ENCODE results near the gene BCL7A.
A peak's percentile ranks its signal among the peaks of the same experiment; 100 is the strongest.
"Not testable (repeated sequence)": the region's sequence is repeated elsewhere in the genome, so short reads cannot be mapped to it uniquely, and the experiment has no call there.

The BCL7A gene

DNA sequence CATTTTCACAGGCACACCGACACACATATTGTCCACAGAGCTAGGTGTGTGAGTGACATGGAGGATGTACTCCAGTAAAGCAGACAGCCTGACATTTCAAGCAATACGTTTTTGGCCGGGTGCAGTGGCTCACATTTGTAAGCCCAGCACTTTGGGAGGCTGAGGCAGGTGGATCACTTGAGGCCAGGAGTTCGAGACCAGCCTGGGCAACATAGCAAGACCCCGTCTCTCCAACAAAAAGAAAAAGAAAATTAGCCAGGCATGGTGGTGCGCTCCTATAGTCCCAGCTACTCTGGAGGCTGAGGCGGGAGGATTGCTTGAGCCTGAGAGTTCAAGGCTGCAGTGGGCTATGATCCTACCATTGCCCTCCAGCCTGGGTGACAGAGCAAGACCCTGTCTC lies 34.7 kb downstream of the BCL7A start:
- DNase-seq: not testable (repeated sequence)

DNA sequence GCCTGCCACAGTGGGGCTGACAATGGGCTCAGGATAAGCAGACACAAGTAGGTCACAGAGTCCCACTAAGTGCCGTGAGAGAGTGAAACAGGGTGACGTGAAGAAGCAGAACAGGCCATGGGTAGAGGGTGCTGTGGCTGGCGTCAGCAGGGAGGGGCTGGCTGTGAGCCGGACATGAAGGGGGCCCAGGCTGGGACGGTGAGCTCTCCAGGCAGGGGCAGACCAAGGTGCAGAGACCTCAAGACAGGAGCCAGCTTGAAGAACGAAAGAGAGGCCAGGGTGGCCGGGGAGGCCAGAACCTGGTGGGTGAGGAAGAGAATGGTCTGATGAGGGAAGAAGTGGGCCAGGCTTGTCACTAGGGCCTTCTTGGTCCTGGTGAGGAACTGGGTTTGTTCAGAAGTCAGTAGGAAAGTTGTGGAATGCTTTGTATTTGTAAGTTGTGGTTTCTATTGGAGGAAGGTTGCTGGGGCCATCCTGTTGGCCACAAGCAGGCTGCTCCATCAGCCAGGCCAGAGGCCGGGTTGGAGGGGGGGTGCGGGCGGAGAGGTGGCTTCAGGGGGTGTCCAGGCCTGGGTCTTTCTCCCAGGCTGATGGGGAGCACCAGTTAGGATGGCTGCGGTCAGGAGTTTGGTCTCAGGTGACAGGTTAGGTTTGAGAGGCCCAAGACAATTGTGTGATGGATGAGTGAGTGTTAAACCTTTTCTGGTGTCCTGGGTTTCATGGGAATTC lies 35.5 kb downstream of the BCL7A start:
- no peak for DNase-seq

DNA sequence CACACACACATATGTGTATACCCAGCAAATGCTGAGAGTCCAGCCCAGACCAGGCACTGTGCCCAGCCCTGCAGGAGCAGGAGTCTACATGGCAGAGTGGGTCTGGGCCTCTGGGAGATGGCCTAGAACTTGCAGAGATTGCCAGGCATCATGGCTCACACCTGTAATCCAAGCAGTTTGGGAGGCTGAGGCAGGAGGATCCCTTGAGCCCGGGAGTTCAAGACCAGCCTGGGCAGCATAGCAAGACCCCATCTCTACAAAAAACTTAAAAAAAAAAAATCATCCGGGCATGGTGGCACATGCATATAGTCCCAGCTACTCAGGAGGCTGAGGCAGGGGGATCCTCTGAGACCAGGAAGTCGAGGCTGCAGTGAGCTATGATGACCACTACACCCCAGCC lies 36.1 kb downstream of the BCL7A start:
- no peak for DNase-seq

DNA sequence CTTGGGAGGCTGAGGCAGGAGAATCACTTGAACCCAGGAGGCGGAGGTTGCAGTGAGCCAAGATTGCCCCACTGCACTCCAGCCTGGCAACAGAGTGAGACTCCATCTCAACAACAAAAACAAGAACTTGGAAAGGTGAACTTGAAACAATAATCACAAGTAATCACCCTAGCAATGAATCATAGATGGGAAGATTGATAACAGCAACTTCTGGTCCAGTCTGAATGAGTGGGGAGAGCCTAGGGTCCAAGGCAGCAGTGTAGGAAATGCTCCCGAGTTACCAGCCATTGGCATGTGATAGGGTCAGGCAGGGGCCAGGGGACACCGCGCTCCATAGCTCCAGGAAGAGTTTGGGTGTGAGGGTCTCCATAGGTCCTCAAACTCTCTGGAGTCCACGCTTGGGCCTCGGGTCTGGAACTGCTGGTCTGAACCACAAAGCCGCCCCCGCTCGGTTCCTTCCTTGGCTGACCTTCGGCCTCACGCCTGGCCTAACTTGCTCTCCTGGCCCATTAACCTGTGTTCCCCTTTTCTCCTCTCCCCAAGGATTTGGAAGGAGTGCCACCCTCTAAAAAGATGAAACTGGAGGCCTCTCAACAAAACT lies 37.0 kb downstream of the BCL7A start:
- no peak for DNase-seq

DNA sequence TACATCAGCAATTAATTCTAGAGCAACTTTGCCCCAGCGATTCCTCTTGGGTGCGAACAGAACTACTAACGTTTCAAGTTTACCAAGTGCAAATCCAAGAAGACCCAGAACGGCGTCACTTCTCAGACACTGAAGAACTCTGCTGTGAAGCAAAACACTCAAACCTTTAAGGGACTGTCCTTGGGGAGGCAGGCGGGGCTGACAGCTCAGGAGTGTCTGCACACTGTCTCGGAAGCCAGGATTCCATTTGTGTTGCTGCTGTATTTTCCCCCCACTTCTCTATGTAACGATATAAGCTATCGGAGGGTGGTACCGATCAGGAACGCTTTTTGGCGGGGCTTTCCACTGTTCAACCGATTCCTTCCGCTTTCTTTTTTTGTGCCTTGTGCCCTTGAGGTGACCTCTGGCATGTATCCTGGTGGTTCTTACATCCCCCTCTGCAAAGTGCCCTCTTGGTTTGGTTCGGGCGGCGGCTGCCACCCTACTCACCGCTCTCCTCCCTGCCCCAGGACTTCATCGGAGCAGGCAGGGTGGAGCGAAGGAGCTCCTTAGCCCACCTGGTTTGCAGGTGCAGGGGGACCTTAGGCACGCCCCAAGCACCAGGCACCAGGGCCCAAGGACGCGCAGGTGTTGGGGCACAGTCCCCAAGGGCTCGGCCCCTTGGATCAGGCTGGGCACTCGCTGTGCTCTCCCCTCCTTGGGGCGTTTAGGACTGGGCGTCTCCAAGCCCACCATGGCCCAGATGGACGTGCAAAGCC lies 37.7 kb downstream of the BCL7A start:
- no peak for DNase-seq

DNA sequence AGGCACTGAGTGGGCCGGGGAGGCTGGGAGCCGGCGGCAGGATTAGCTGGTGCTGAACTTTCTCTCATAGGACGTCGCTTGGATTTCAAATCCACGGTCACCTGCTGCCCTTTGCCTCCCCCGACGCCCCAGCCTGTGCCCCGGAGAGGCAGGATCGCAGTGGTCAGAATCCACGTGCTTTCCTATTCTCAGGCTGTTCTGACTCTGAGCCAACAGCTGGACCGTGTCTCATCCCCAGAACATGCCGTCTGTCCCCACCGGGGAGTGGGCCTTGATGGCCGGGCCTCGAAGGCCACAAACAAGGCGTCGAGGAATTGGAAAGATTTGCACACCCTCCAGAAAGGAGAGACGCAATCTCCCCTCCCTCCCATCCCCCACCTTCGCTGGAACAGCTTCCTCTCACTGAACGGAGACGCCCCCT lies 38.4 kb downstream of the BCL7A start:
- DNase-seq: no peak

DNA sequence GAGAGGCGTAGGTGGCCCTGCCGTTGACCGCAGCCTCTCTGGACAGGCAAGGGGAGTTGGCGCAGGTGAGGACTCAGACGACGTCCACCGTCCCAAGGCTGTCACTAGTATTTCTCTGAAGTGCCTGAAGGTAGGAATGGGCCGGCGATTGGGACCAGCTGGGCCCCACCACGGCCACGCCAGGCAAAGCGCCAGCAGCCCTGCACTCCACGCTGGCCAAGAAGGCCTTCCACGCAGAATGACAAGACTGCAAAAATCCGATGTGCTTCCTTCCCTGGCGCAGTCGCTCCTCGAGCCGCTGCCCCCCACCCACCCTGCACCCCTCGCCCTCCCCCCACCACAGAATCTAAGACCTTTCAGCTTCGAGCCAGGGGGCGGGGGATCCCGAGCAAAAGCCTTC lies 39.6 kb downstream of the BCL7A start:
- DNase-seq: no peak

DNA sequence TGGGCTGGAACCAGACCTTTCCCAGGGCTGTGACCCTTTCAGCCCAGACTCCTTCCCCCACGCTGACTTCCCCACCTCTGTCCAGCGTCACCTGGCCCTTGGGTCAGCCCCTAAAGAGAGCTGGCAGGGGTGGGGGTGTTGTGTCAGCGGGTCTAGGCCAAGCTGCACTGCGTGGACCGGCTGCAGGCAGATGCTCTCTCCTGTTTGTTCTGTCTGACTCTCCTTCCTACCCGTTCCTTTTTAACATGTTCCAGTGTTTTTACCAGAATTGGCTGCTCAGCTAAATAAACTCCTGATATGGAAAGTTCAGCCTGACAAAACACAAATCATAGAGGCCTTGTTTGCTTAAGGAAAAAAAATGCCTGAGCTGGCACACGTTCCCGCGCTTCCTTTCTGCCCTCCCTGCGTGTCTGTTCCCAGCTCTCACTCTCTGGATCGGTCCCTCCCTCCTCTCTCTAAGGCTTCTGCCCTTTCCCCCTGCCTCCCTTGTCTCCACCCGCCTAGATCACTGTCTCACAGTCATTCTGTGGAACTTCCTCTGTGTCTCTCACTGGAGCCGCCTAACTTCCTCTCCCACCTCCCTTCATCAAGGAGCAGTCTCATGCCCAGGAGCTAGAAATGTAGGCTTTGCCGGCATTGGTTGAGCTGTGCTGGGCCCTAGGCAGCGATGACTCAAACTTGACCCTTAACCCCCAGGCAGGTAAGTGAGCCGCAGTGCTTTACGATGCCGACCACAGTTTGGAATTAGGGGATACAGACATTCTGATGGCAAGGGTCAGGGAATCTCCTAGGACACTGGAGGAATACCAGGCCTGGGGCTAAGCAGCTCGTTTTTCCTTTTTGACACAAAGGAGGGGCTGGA lies 41.4 kb downstream of the BCL7A start:
- no peak for DNase-seq

DNA sequence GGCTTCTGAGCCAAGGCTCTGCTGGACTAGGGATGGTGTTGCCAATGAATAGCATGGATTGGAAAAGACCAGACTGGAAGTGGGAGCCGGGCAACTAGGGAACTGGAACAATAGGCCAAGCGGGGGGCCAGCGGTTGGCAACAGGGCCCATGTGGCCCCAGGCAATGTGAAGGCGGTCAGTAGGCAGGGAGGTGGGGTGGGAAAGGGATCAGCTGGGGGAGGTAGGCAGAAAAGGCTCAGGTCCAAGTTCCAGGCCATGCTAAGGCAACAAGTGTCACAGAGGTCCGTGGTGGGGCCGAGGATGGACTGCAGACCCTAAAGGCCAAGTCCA lies 42.0 kb downstream of the BCL7A start:
- DNase-seq: no peak

DNA sequence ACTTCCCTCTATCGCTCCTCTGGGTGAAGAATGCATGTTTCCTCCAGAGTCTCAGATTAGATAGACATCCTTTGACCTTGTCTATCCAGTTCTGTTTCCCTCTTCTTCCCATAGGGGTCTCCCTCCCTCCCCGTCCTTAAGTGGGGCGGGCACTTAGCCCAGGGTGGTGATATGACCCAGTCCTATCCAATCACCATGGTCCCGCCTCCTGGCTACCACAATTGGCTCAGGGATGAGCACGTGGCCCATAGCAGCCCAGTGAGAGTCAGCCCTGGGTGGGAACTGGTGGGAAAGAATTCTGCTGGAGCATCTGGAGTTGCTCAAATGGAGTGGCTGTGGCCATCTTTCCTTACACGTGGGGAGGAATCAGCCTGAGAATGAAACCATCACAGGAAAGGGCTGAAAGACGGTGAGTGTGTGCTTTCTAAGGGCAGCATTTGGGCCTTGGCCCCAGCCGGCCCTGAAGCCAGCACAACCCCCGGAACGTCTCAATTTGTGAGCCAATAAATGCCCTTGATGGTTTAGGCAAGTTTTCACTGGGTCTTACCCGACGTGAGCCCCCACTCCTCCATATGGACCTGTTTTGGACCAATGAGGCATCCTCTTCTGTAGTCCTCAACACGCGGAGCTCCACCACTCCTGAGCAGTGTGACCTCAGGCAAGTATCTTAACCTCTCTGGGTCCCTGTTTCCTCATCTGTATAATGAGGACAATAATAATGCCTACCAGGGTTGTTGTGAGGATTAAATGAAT lies 42.5 kb downstream of the BCL7A start:
- DNase-seq: peak; percentile 37

DNA sequence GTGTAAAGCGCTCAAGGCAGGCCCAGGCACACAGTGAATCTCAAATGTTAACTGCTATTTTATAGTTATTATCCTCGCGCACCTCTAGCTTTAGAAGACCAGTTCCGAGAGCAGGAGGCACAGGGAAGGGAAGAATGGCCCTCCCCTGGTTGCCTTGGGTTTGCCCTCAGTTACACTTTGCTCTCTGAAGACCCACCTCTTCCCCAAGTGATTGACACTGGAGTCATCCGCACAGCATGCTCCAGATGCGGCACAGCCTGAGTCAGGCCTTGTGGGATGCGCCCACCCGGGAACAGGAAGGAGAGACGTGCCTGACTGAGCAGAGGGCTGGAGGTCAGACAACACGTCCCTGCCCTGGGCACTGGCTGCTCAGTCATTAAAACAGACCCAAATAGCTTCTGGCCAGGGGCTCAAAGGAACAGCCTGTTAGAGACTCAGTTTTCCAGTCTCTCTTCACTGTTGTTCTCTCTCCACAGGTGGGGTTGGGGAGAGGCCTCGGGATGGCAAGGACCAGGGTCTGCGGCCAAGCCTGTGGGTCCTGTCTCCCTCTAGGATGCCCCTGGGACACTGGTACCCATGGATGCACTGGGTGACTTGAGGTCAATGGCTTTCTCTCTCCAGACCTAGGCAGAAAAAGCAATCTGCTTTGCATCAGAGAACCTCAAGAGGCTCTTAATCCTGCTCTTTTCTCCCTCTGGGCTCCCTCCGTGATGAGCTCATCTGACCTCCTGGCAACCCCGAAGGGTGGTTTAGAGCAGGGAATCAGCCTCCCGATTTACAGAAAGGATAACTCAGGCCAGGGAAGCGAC lies 43.3 kb downstream of the BCL7A start:
- no peak for DNase-seq

DNA sequence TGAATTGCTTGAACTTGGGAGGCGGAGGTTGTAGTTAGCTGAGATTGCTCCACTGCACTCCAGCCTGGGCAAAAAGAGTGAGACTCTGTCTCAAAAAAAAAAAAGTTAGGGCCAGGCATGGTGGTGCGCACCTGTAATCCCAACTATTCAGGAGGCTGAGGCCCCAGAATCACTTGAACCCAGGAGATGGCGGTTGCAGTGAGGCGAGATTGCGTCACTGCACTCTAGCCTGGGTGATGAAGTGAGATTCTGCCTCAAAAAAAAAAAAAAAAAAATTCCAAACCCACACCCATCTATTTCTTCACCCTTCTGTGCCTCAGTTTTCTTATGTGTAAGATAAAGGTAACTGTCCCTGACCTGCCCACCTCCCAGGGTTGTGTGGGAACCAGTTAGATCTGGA lies 45.9 kb downstream of the BCL7A start:
- DNase-seq: no peak

DNA sequence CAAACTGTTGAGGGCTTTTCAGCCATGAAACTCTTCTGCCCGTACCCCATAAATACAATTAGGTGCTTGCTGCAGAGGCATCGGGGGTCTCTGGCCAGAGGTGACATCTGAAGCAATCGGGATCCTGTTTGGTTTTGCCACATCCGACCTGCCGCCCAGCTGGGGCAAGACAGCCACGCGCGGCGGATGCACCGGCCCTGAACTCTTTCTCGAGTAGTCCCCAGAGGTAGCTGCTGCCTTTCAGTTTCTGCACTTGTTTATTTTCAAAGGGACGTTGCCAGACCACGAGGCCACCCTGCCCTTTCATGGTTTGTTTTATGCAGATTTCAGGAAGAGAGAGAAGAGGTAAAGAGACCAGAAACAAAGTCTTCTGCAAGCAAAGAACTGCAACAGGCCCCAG lies 46.3 kb downstream of the BCL7A start:
- DNase-seq: peak; percentile 29

DNA sequence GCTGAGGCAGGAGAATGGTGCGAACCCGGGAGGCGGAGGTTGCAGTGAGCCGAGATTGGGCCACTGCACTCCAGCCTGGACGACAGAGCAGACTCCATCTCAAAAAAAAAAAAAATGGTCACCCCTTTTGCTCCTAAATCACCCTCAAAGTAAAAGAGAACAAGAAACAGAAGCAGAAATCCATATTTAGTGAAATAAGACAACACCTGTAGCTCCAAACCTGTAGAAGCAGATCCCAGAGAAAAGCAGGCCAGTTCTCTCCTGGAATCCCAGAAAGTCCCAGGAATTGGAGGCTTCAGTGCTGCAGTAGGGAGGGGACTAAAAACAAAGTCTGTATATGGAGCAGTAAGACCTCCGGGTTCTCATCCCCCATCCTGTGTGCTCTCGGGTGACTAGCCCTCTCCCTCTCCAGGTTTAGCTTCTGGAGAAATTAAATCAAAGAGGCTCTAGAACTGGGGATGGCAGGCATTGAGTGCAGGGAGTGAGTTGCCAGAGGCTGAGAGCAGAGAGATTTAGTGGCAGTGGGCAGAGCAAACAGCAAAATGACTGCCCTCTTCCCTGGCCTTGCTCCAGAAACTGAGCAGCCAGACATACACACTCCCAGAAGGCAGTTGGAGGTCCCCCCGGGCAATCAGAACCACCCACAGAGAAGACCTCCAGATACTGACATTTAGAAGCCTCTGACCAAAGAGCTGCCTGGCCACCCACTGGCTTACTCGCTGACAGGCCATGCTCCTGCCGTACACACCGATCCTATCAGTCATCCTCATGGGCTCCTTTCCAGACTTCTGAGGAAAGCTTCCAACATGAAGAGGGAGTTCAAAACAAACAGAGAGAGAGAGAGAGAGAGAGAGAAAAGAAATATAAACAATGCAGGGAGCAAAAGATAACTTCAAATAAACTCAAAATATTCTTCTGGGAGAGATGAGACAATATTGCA lies 50.6 kb downstream of the BCL7A start:
- no peak for DNase-seq

DNA sequence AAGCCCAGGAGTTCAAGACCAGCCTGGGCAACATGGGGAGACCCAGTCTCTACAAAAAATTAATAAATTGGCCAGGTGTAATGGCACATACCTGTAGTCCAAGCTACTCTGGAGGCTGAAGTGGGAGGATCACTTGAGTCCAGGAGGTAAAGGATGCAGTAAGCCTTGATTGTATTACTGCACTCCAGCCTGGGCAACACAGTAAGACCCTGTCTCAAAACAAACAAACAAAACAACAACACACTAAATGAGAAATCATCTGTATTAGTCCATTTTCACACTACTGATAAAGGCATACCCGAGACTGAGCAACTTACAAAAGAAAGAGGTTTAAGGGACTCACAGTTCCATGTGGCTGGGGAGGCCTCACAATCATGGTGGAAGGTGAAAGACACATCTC lies 52.1 kb downstream of the BCL7A start:
- DNase-seq: no peak

DNA sequence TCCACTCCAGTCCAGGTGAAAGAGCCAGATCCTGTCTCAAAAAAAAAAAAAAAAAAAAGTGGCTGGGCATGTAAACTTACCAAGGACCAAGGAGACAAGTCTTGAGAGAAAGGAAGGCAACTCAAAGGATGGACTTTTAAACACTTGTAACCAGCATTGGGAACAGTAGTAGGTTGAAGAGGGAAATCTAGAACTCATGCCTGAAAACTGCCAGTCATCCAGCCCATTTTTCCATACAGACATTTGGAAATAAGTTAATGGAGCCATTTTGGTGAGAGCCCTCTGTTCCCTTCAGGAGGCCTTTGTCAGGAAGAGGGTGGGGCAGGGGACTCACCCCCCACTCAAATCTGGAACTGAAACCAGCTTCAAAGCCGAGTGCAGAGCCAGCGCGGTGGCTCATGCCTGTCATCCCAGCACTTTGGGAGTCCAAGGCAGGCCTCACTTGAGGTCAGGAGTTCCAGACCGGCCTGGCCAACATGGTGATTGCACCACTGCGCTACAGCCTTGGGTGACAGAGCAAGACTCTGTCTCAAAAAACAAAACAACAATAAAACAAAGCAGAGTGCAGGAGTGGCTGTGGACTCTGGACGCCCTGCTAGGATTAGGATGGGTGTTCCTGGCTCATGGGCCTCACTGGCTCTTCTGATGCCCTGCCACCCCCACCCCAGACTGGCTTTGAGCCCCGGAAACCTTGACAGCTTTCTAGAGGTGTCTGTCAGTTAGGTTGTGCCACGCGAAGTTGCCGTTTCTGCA lies 55.2 kb downstream of the BCL7A start:
- no peak for DNase-seq

DNA sequence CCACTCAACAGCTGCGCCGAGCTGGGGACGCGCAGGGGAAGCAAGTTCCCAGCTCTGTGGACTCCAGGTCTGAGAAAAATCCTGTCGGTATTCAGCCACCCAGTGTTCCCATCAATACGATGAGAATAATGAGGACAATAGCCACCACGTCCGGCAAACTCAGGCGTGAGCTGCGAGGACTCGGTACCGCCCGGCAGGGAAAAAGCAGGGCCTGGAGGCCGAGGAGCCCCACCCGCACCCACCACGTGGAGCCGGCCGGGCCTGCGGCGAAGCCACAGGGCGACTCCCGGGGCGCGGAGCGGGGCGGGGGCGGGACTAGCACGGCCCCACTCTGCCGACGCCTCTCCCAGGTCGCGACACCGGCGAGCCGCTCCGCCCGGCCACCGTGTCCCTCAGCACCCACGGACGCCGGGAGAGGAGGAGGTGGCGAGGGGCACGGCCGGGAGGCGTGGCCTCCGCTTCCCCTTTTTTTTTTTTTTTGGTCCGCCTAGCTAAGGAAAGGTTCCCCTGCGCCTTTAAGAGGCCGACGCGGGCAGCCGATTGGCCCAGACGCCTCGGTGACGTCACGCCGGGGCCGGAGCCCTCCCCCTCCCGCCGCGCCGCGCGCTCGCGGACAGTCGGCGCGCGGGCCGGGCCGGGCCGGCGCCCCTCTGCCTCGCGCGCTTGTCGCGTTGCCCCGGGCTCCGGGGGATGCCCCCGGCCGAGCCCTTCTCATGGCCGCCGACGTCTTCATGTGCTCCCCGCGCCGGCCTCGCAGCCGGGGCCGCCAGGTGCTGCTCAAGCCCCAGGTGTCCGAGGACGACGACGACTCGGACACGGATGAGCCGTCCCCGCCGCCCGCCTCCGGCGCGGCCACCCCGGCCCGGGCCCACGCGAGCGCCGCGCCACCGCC lies 56.7 kb downstream of the BCL7A start, which contains the start of gene MLXIP:
TSS of gene MLXIP (plus strand) at position 616 of the 892 bp plus-strand sequence. CDS start at position 714, 98 bp downstream.
- DNase-seq: peak; percentile 89

DNA sequence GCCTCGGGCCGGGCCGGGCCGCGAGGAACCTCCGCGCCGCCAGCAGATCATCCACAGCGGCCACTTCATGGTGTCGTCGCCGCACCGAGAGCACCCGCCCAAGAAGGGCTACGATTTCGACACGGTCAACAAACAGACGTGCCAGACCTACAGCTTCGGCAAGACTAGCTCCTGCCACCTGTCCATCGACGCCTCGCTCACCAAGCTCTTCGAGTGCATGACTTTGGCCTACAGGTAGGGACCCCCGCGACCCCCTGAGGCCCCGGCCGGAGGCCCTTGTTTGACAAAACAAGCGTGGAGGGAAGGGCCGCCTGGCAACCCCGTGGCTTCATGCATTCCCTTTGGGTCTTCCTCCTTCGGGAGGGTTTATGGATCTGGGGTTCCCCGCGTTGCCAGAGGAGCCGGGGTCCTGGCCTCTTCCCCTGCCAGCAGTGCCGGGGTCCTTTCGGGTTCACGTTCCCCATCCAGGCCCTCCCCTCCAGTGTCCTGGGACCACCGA lies 57.4 kb downstream of the BCL7A start:
- peak; percentile 43 for DNase-seq
